Endothelial cell (in vitro differentiated cells): ENCODE measurements around the gene NOD2. TPM values are rescaled to one million over a fixed set of nuclear protein-coding genes. Genes with fewer than 3 reads are reported as not detected.

ENCODE experiments used
- DNase-seq: peaks from one replicate; pipeline ENCODE4 v3.0.0; 2021; ENCODE audit warnings: low spot score
- H3K27ac Mint-ChIP-seq: one replicate; pipeline ENCODE4 v1.8.0; 2021; ENCODE audit warnings: mixed read lengths, inconsistent platforms; ENCODE audit not compliant: unreplicated experiment
- H3K27me3 Mint-ChIP-seq: one replicate; pipeline ENCODE4 v1.8.0; 2021; ENCODE audit warnings: mild to moderate bottlenecking, moderate library complexity, mixed read lengths, inconsistent platforms; ENCODE audit not compliant: unreplicated experiment
- H3K36me3 Mint-ChIP-seq: one replicate; pipeline ENCODE4 v1.8.0; 2021; ENCODE audit warnings: mild to moderate bottlenecking, low read depth, mixed read lengths, inconsistent platforms; ENCODE audit not compliant: unreplicated experiment
- H3K4me1 Mint-ChIP-seq: one replicate; pipeline ENCODE4 v1.8.0; 2021; ENCODE audit warnings: mild to moderate bottlenecking, mixed read lengths, inconsistent platforms; ENCODE audit not compliant: unreplicated experiment
- H3K4me3 Mint-ChIP-seq: one replicate; pipeline ENCODE4 v1.8.0; 2021; ENCODE audit warnings: mild to moderate bottlenecking, mixed read lengths, inconsistent platforms; ENCODE audit not compliant: unreplicated experiment
- H3K9me3 Mint-ChIP-seq: one replicate; pipeline ENCODE4 v1.8.0; 2021; ENCODE audit warnings: mixed read lengths, inconsistent platforms; ENCODE audit not compliant: unreplicated experiment
- microRNA-seq: library from miRNA; unstranded; fragments of <30 nt; microRNA quantifications from one replicate; pipeline ENCODE4, GENCODE V29; 2020; ENCODE audit not compliant: unreplicated experiment
- total RNA-seq: library from RNA; stranded (reverse); fragmentation: NEBNext Ultra II Directional; extraction: Animal tissue kit (Norgen Biotek cat#: 25700); gene quantifications from one replicate; pipeline ENCODE4 v1.2.1, GENCODE V29; 2021; ENCODE audit not compliant: unreplicated experiment
- TF ChIP-seq, protein P1 (sequence below): fragments of 200-600 bp; sonication (generic); IDR thresholded peaks from one replicate; pipeline ENCODE4 v1.5.0; 2021; ENCODE audit warnings: antibody characterized with exemption; ENCODE audit not compliant: unreplicated experiment

NOD2 gene
- total RNA-seq, 1 donor from 2014 or later, result 0.51 TPM

DNA sequence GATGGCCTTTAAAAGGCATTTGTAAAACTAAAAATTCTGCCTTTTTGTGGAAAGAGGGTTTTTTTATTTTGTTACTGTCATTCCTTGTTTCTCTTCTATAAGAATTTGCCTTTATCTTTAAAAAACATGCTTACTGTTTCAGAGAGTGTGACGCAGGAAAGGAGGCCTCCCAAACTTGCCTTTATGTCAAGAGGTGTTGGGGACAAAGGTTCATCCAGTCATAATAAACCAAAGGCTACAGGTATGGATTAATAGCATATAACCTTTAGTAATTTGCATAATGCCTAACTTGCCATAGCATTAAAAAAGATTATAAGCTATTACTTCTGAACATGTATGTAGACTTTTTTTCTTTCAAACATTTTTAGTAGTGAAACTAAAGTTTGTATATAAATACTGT lies 82.6 kb downstream of the NOD2 start:
- no peak for DNase-seq
- TF ChIP-seq, protein P1, sequence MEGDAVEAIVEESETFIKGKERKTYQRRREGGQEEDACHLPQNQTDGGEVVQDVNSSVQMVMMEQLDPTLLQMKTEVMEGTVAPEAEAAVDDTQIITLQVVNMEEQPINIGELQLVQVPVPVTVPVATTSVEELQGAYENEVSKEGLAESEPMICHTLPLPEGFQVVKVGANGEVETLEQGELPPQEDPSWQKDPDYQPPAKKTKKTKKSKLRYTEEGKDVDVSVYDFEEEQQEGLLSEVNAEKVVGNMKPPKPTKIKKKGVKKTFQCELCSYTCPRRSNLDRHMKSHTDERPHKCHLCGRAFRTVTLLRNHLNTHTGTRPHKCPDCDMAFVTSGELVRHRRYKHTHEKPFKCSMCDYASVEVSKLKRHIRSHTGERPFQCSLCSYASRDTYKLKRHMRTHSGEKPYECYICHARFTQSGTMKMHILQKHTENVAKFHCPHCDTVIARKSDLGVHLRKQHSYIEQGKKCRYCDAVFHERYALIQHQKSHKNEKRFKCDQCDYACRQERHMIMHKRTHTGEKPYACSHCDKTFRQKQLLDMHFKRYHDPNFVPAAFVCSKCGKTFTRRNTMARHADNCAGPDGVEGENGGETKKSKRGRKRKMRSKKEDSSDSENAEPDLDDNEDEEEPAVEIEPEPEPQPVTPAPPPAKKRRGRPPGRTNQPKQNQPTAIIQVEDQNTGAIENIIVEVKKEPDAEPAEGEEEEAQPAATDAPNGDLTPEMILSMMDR, result no peak
- H3K4me3 Mint-ChIP-seq, result no peak overlapping the region
- H3K4me1 Mint-ChIP-seq, result no peaks in the 10 kb centered on the region
- H3K27me3 Mint-ChIP-seq, result no peaks in the 10 kb centered on the region
- no peaks in the 10 kb centered on the region for H3K36me3 Mint-ChIP-seq
- no peak overlapping the region for H3K27ac Mint-ChIP-seq
- H3K9me3 Mint-ChIP-seq, result no peaks in the 10 kb centered on the region

DNA sequence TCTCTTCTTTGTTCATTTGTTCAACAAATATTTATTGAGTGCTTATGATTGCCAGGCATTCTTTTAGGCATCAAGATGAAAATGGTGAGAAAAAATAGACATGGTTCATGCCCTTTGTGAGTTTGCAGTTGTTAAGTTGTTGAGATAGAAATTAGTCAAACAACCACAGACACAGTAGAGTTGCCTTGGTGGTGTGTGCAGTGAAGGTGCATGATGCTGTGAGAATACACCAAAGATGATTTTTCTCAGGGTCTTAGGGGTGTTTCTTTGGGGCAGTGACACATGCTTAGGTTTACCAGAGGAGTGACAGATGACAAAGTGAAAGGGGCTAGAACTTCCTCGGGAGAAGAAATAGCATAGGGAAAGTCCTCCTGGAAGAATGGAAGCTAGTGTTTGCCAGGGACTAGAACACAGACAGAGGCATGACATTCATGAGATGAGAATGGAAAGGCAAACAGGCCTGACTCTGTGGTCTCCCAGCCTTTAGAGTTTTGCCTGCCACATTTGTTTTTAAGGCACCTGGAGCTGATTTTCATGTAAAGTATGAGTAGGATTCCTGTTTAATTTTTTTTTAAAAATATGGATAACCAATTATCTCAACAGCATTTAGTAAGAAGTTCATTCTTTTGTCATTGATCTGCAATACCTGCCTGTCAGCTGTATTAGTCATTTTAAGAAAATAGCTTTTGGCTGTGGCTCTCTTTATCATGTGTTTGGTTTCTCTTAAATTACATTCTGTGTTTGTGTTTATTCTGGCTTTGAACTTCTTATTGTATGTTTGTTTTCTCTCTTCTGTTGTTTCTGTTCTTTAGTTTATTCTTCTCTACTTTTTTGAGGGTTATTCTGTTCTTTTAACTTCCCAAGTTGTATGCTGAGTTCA lies 85.1 kb downstream of the NOD2 start:
- no peaks in the 10 kb centered on the region for H3K27me3 Mint-ChIP-seq
- no peak overlapping the region for H3K27ac Mint-ChIP-seq
- no peaks in the 10 kb centered on the region for H3K9me3 Mint-ChIP-seq
- no peaks in the 10 kb centered on the region for H3K4me1 Mint-ChIP-seq
- TF ChIP-seq, protein P1, result no peak
- no peak overlapping the region for H3K4me3 Mint-ChIP-seq
- H3K36me3 Mint-ChIP-seq, result no peaks in the 10 kb centered on the region
- DNase-seq, result no peak

DNA sequence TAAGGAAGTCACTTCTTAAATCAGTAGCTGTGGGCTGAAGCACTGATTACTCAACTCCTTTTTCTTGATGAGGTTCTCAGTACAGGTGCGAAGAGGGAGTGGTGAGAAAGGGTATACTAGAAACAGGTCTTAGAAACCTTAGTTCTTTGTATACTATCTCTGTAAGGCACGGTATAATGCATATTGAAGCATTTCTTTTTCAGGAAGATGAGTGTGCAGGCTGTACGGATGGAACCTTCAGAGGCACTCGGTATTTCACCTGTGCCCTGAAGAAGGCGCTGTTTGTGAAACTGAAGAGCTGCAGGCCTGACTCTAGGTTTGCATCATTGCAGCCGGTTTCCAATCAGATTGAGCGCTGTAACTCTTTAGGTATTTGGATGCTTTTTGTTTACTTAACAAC lies 87.6 kb downstream of the NOD2 start:
- H3K27ac Mint-ChIP-seq, result no peak overlapping the region
- no peak overlapping the region for H3K4me3 Mint-ChIP-seq
- H3K27me3 Mint-ChIP-seq, result no peaks in the 10 kb centered on the region
- TF ChIP-seq, protein P1, result no peak
- DNase-seq, result no peak
- no peaks in the 10 kb centered on the region for H3K9me3 Mint-ChIP-seq
- H3K36me3 Mint-ChIP-seq, result no peaks in the 10 kb centered on the region
- H3K4me1 Mint-ChIP-seq, result no peaks in the 10 kb centered on the region

DNA sequence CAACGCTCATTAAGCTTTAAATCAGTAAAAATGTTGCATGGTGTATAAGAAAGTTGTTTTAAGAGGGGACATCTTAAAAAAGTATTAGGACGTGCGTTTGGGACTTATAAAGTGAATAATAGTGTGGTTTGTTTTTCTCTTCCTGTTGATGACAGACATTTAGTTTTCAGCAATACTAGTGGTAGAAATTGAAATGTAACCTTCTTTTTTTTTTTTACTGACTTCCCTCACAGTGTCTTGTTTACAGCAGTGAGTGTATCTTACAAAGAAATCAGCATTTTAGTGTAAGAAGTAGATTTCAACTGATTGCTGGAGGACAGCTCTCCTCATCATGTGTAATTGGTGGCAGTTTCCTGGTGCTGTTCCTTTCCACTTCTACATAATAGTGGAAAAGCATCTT lies 88.1 kb downstream of the NOD2 start:
- no peaks in the 10 kb centered on the region for H3K36me3 Mint-ChIP-seq
- H3K27me3 Mint-ChIP-seq, result no peaks in the 10 kb centered on the region
- no peak for DNase-seq
- H3K4me1 Mint-ChIP-seq, result no peaks in the 10 kb centered on the region
- no peaks in the 10 kb centered on the region for H3K9me3 Mint-ChIP-seq
- TF ChIP-seq, protein P1, result no peak
- no peak overlapping the region for H3K27ac Mint-ChIP-seq
- H3K4me3 Mint-ChIP-seq, result no peak overlapping the region

Small RNA genes within 50 kb of the gene (microRNA-seq; reads per million reads assigned to microRNA genes)
- gene MIR3181, result 9.5 reads per million, percentile 58 among the genes with 10 or more reads in this experiment

Other genes starting within 250 kb of the NOD2 start
- gene NKD1, start 145.2 kb upstream of the NOD2 start, total RNA-seq, result 2.4 TPM
- gene SNX20, start 12.3 kb upstream of the NOD2 start, total RNA-seq, result not detected
- gene CYLD, start 48.5 kb downstream of the NOD2 start, total RNA-seq, result 30.7 TPM